HG02798 (cell line): Measurements from ENCODE around the gene MRPL41.
A peak's percentile ranks its signal among the peaks of the same experiment; 100 is the strongest.
"Not testable (repeated sequence)": the region's sequence is repeated elsewhere in the genome, so short reads cannot be mapped to it uniquely, and the experiment has no call there.

Experiments used
- ATAC-seq: cut with Tn5 transposase; IDR thresholded peaks from one replicate; pipeline ENCODE4 v1.9.1; 2021; ENCODE audit warnings: mild to moderate bottlenecking; ENCODE audit not compliant: unreplicated experiment, poor library complexity

MRPL41 gene

GRCh38 chr9:137580209-137580953, 28.7 kb downstream of the MRPL41 start:
- no peak for ATAC-seq

GRCh38 chr9:137580954-137581322, 29.3 kb downstream of the MRPL41 start:
- ATAC-seq = no peak

GRCh38 chr9:137581361-137582285, 29.9 kb downstream of the MRPL41 start:
- ATAC-seq = no peak

GRCh38 chr9:137582286-137582860, 30.7 kb downstream of the MRPL41 start:
- ATAC-seq = no peak

GRCh38 chr9:137583347-137583746, 31.7 kb downstream of the MRPL41 start:
- no peak for ATAC-seq

GRCh38 chr9:137583957-137584356, 32.3 kb downstream of the MRPL41 start:
- no peak for ATAC-seq

GRCh38 chr9:137586854-137587253, 35.2 kb downstream of the MRPL41 start:
- ATAC-seq = no peak

- ATAC-seq = no peak
These were observed 36.6 kb downstream of the MRPL41 start for GRCh38 chr9:137588311-137588710.

- no peak for ATAC-seq
These were observed 37.2 kb downstream of the MRPL41 start for GRCh38 chr9:137588891-137589290.

GRCh38 chr9:137589441-137590122, 37.9 kb downstream of the MRPL41 start:
- ATAC-seq = peak; percentile 7

- ATAC-seq = no peak
These were observed 38.4 kb downstream of the MRPL41 start for GRCh38 chr9:137590123-137590468.

GRCh38 chr9:137590469-137591383, 39.0 kb downstream of the MRPL41 start, which contains the start of gene ZMYND19:
Gene ZMYND19, minus strand, starts transcription at chr9:137590512. Its CDS starts 249 bp downstream, at chr9:137590263.
- peak; percentile 93 for ATAC-seq

- ATAC-seq = no peak
These were observed 41.1 kb downstream of the MRPL41 start for GRCh38 chr9:137592767-137593166.

- no peak for ATAC-seq
These were observed 41.5 kb downstream of the MRPL41 start for GRCh38 chr9:137593176-137593575.

GRCh38 chr9:137596577-137596976, 44.9 kb downstream of the MRPL41 start:
- ATAC-seq = not testable (repeated sequence)

- ATAC-seq = no peak
These were observed 47.3 kb downstream of the MRPL41 start for GRCh38 chr9:137598943-137599342.
